SH-SY5Y (cell line): ENCODE measurements around the gene WWOX.

Experiments
- GATA2 ChIP-seq: IDR thresholded peaks from 2 replicates; pipeline ENCODE4 v1.6.1; 2011; ENCODE audit warnings: mild to moderate bottlenecking, low read depth, low read length
- GATA3 ChIP-seq: IDR thresholded peaks from 2 replicates; pipeline ENCODE4 v1.6.1; 2011; ENCODE audit warnings: low read depth, mild to moderate bottlenecking, low read length, moderate library complexity

DNA sequence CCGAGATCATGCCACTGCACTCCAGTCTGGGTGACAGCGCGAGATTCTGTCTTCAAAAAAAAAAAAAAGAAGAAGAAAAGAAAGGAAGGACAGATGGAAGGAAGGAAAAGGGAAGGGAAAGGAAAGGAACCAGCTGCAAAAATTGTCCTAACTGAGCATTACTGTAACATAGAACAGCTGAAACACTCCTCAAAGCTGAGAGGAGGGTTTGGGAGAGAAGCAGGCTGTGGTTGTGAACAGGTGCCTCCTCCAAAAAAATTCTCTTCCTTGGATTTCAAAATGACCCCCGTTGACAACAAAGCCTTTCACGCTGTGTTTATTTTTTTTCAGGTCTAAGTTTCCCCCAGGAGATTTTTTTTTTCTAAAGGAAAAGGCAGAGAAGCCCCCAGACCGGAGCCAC, 541.4 kb downstream of the WWOX start:
- TF ChIP-seq GATA3 (no peak), GATA2 (no peak)
